Astrocyte (in vitro differentiated cells and primary cell): Measurements from ENCODE around the gene GPR89B. TPM values are rescaled to one million over a fixed set of nuclear protein-coding genes. Genes with fewer than 3 reads are reported as not detected.
"Not testable (repeated sequence)": the region's sequence is repeated elsewhere in the genome, so short reads cannot be mapped to it uniquely, and the experiment has no call there.

Source experiments
- DNase-seq: peaks from one replicate; pipeline ENCODE4 v3.0.0-alpha.2; 2010; ENCODE audit warnings: low read depth
- FAIRE-seq: peaks from 2 replicates; lab custom pipeline; 2011; peaks lifted over from hg19 to GRCh38; lab: Jason Lieb, UNC
- H2AFZ ChIP-seq: 2 replicates; pipeline ENCODE4 v1.6.0; 2012; ENCODE audit warnings: low read depth, low read length, inconsistent platforms
- H3K27ac ChIP-seq: 2 replicates; pipeline ENCODE4 v1.5.1; 2011; ENCODE audit warnings: low read depth, low read length, inconsistent platforms
- H3K27me3 ChIP-seq: 2 replicates; pipeline ENCODE4 v1.6.0; 2011; ENCODE audit warnings: low read length, inconsistent platforms; ENCODE audit not compliant: insufficient read depth
- H3K36me3 ChIP-seq: 2 replicates; pipeline ENCODE4 v1.5.1; 2011; ENCODE audit warnings: low read length, inconsistent platforms; ENCODE audit not compliant: insufficient read depth
- H3K4me1 ChIP-seq: 2 replicates; pipeline ENCODE4 v1.5.1; 2011; ENCODE audit warnings: low read length, inconsistent platforms; ENCODE audit not compliant: insufficient read depth
- H3K4me2 ChIP-seq: 2 replicates; pipeline ENCODE4 v1.6.0; 2012; ENCODE audit warnings: low read length, inconsistent platforms
- H3K4me3 ChIP-seq: 2 replicates; pipeline ENCODE4 v1.5.1; 2011; ENCODE audit warnings: low read depth, mild to moderate bottlenecking, low read length, inconsistent platforms; ENCODE audit not compliant: insufficient read depth
- H3K79me2 ChIP-seq: 2 replicates; pipeline ENCODE4 v1.6.0; 2012; ENCODE audit warnings: mild to moderate bottlenecking, low read length, inconsistent platforms; ENCODE audit not compliant: insufficient read depth
- H3K9ac ChIP-seq: 2 replicates; pipeline ENCODE4 v1.6.0; 2012; ENCODE audit warnings: mild to moderate bottlenecking, low read length, inconsistent platforms
- H3K9me3 ChIP-seq: 2 replicates; pipeline ENCODE4 v1.5.1; 2012; ENCODE audit warnings: low read depth, mild to moderate bottlenecking, low read length, inconsistent platforms; ENCODE audit not compliant: insufficient read depth
- H4K20me1 ChIP-seq: 2 replicates; pipeline ENCODE4 v1.6.0; 2012; ENCODE audit warnings: low read length, inconsistent platforms; ENCODE audit not compliant: insufficient read depth
- H3K27ac Mint-ChIP-seq: one replicate; pipeline ENCODE4 v1.8.0; 2021; ENCODE audit warnings: mild to moderate bottlenecking, mixed read lengths; ENCODE audit not compliant: unreplicated experiment
- H3K27me3 Mint-ChIP-seq: one replicate; pipeline ENCODE4 v1.8.0; 2021; ENCODE audit warnings: low read depth, mixed read lengths; ENCODE audit not compliant: unreplicated experiment
- H3K36me3 Mint-ChIP-seq: one replicate; pipeline ENCODE4 v1.8.0; 2021; ENCODE audit warnings: low read depth, mixed read lengths; ENCODE audit not compliant: unreplicated experiment
- H3K4me1 Mint-ChIP-seq: one replicate; pipeline ENCODE4 v1.8.0; 2021; ENCODE audit warnings: low read depth, mixed read lengths; ENCODE audit not compliant: unreplicated experiment
- H3K4me3 Mint-ChIP-seq: one replicate; pipeline ENCODE4 v1.8.0; 2021; ENCODE audit warnings: mild to moderate bottlenecking, moderate library complexity, mixed read lengths; ENCODE audit not compliant: unreplicated experiment
- H3K9me3 Mint-ChIP-seq: one replicate; pipeline ENCODE4 v1.8.0; 2021; ENCODE audit warnings: mild to moderate bottlenecking, mixed read lengths; ENCODE audit not compliant: unreplicated experiment
- total RNA-seq: library from RNA; stranded (reverse); gene quantifications from 2 replicates; pipeline ENCODE4 v1.2.1, GENCODE V29; 2021

Gene GPR89B
- total RNA-seq, 1 donor from 2014 or later, result 13.0 TPM

GRCh38 chr1:147927689-147928088 lies 531 bp upstream of the GPR89B start:
- H3K4me3 Mint-ChIP-seq, FAIRE-seq, H3K36me3 ChIP-seq, H3K9me3 Mint-ChIP-seq, H3K4me1 ChIP-seq, H2AFZ ChIP-seq, H3K4me2 ChIP-seq, H3K36me3 Mint-ChIP-seq, H3K4me1 Mint-ChIP-seq, H3K27ac ChIP-seq, H3K9me3 ChIP-seq, H3K27me3 Mint-ChIP-seq, H3K9ac ChIP-seq, H3K27ac Mint-ChIP-seq, H4K20me1 ChIP-seq, H3K27me3 ChIP-seq, H3K79me2 ChIP-seq, DNase-seq, H3K4me3 ChIP-seq: not testable (repeated sequence)

GRCh38 chr1:147931137-147931536 lies 2.9 kb downstream of the GPR89B start:
- not testable (repeated sequence) for H3K4me1 ChIP-seq, H3K27me3 ChIP-seq, H3K36me3 Mint-ChIP-seq, H3K27me3 Mint-ChIP-seq, H2AFZ ChIP-seq, H3K4me3 ChIP-seq, DNase-seq, H3K36me3 ChIP-seq, H3K4me2 ChIP-seq, H3K9me3 Mint-ChIP-seq, H3K79me2 ChIP-seq, H3K9me3 ChIP-seq, H3K4me1 Mint-ChIP-seq, H3K27ac Mint-ChIP-seq, FAIRE-seq, H3K9ac ChIP-seq, H4K20me1 ChIP-seq, H3K27ac ChIP-seq, H3K4me3 Mint-ChIP-seq

GRCh38 chr1:147935296-147935695 lies 7.1 kb downstream of the GPR89B start:
- not testable (repeated sequence) for H3K9me3 ChIP-seq, FAIRE-seq, H3K27me3 Mint-ChIP-seq, H3K9ac ChIP-seq, H3K27ac ChIP-seq, H2AFZ ChIP-seq, H3K4me1 Mint-ChIP-seq, H3K4me3 ChIP-seq, H3K4me3 Mint-ChIP-seq, H3K4me1 ChIP-seq, H3K27ac Mint-ChIP-seq, H3K9me3 Mint-ChIP-seq, H3K27me3 ChIP-seq, H3K36me3 Mint-ChIP-seq, DNase-seq, H3K36me3 ChIP-seq, H4K20me1 ChIP-seq, H3K4me2 ChIP-seq, H3K79me2 ChIP-seq

- not testable (repeated sequence) for DNase-seq, H3K4me1 ChIP-seq, H3K27me3 Mint-ChIP-seq, H4K20me1 ChIP-seq, H3K9me3 ChIP-seq, H3K27ac ChIP-seq, H3K27me3 ChIP-seq, H3K4me1 Mint-ChIP-seq, H3K9me3 Mint-ChIP-seq, H3K4me2 ChIP-seq, H3K79me2 ChIP-seq, FAIRE-seq, H3K4me3 Mint-ChIP-seq, H3K36me3 Mint-ChIP-seq, H2AFZ ChIP-seq, H3K9ac ChIP-seq, H3K27ac Mint-ChIP-seq, H3K36me3 ChIP-seq, H3K4me3 ChIP-seq
Observed at GRCh38 chr1:147940456-147940855, 12.2 kb downstream of the GPR89B start.

- H3K4me2 ChIP-seq, H3K4me3 ChIP-seq, H3K79me2 ChIP-seq, DNase-seq, H3K4me1 Mint-ChIP-seq, H2AFZ ChIP-seq, H3K9me3 Mint-ChIP-seq, H3K36me3 Mint-ChIP-seq, H3K4me3 Mint-ChIP-seq, H3K27me3 Mint-ChIP-seq, H3K4me1 ChIP-seq, H3K36me3 ChIP-seq, H3K9ac ChIP-seq, H4K20me1 ChIP-seq, H3K9me3 ChIP-seq, H3K27ac ChIP-seq, H3K27me3 ChIP-seq, H3K27ac Mint-ChIP-seq, FAIRE-seq: not testable (repeated sequence)
Observed at GRCh38 chr1:147942563-147942962, 14.3 kb downstream of the GPR89B start.

GRCh38 chr1:147949517-147949916 lies 21.3 kb downstream of the GPR89B start:
- not testable (repeated sequence) for FAIRE-seq, H3K9me3 Mint-ChIP-seq, H3K4me1 ChIP-seq, H3K27ac Mint-ChIP-seq, H3K4me3 ChIP-seq, H4K20me1 ChIP-seq, H3K79me2 ChIP-seq, H3K27me3 Mint-ChIP-seq, H2AFZ ChIP-seq, H3K27me3 ChIP-seq, H3K4me2 ChIP-seq, H3K36me3 ChIP-seq, H3K9ac ChIP-seq, H3K27ac ChIP-seq, DNase-seq, H3K36me3 Mint-ChIP-seq, H3K9me3 ChIP-seq, H3K4me1 Mint-ChIP-seq, H3K4me3 Mint-ChIP-seq
